ENCODE results near the gene DDX23. TPM values are rescaled to one million over a fixed set of nuclear protein-coding genes. Genes with fewer than 3 reads are reported as not detected.

The DDX23 gene
- total and polyA plus RNA-seq, 8 donors = 30.3 to 88.1 (median 57.2) TPM

DNA sequence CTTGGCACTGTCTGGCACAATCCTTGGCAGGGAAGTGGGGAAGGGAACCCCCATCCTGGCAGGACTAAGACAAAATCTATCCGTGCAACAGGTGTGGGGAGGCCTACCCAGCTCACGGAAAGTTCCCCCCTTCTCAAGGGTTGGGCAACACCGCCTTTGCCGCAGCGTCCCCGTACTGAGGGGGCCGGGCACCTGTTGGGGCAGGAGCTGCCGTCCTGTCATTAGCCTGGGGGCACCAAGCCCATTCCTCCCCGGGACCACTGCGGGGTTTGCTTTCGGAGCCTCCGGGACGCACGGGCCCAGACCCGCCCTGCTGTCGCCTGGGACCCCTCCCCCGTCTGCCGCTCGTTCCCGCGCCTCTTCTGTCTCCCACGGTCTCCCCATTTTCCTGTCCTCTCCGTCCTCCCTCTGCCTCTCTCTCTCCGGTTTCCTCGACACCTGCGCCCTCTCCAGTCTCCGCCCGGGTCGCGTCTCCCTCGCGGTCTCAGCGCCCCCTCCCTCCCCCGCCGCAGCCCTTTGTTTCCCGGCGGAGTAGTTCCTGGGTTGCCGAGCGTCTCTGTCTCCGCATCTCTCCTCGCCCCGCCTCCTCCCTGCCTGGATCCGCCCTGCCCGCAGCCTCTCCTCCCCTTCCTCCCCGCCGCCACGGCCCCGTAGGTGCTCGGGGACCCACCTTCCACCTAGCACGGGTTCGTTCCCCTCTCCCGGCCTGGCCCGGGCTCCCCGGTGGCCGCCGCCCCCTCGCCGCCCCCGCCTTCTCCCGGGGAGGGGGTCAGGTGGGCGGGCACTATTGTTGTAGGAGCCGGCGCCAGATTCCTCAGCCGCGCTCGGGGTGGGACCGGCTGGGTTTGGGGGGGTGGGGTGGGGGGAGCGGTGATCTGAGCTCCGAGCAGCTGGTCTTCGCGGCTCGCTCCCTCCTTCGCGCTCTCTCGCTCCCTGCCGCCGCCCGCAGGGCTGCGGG is 33.8 kb downstream of the DDX23 start, which contains the start of gene CACNB3:
TSS of gene CACNB3 (plus strand) at position 624 of the 958 bp plus-strand sequence. CDS start 434 bp downstream, outside the sequence.
- WGBS, 5 donors = 0 to 1% (median 1%) methylated on average over 43 to 79 of the region's 79 CpGs
- Histone ChIP-seq H3K9me3 (no peaks in the 10 kb centered on the region), H3K27ac (peak within 1 kb of the TSS in 4 of 5 donors; percentile 30 to 71 (median 48)), H3K4me3 (peak within 1 kb of the TSS; percentile 64 to 89 (median 82)), H3K27me3 (peaks cover 0 to 7% (median 0%) of the 10 kb centered on the region in 3 donors), H3K4me1 (peaks cover 26 to 55% (median 46%) of the 10 kb centered on the region in 4 donors), H3K36me3 (peaks cover 0 to 2% (median 0%) of the 10 kb centered on the region in 4 donors)
- intact Hi-C loops (cut with DNase I; ENCODE audit: low total_unique reads) = no loop called here
- peak; percentile 74 to 91 for DNase-seq
- TF ChIP-seq POLR2A (IDR thresholded peaks at IDR 0.05) (no peak), EP300 (IDR thresholded peaks at IDR 0.05) (no peak), POLR2AphosphoS5 (IDR thresholded peaks at IDR 0.05) (no peak)
- TF ChIP-seq, protein P1, sequence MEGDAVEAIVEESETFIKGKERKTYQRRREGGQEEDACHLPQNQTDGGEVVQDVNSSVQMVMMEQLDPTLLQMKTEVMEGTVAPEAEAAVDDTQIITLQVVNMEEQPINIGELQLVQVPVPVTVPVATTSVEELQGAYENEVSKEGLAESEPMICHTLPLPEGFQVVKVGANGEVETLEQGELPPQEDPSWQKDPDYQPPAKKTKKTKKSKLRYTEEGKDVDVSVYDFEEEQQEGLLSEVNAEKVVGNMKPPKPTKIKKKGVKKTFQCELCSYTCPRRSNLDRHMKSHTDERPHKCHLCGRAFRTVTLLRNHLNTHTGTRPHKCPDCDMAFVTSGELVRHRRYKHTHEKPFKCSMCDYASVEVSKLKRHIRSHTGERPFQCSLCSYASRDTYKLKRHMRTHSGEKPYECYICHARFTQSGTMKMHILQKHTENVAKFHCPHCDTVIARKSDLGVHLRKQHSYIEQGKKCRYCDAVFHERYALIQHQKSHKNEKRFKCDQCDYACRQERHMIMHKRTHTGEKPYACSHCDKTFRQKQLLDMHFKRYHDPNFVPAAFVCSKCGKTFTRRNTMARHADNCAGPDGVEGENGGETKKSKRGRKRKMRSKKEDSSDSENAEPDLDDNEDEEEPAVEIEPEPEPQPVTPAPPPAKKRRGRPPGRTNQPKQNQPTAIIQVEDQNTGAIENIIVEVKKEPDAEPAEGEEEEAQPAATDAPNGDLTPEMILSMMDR (IDR thresholded peaks at IDR 0.05) = no peak

DNA sequence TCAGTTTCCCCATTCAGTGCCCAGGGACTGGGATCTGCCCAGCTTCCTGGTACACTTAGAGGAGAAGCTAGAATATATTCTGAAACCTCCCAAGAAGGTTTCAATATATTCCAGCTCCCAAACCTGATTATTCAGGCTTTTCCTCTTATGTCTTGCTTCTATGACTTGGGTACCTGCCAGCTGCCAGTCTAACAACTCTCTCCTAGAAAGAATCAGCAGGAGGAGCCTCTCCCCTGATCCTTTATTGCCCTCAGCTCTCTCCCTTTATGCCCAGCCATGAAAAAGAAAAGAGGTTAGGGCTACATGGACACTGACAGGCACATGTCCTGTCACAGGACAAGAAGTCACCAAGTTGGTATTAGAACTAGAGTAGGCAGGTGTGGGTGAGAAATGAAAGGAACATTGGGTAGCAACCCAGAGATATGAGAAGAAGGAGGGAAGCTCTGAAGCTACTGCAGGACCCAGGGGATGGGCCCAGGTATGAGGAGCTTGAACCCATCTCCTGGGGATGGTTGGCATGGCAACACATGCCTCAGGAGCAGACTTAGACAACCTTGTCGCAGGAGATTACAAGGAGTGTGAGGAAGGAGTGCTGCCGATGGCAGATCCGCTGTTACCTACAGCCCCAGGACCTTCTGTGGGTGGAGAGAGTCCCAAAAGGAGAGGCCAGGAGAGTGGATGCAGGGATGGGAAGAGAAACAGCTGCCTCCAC is 35.7 kb downstream of the DDX23 start:
- Histone ChIP-seq H3K4me1 (peaks cover 36 to 74% (median 48%) of the 10 kb centered on the region in 4 donors), H3K36me3 (no peaks in the 10 kb centered on the region), H3K27me3 (peaks cover 0 to 7% (median 0%) of the 10 kb centered on the region in 3 donors), H3K4me3 (peak overlapping the region; percentile 79 to 85 (median 80)), H3K27ac (peak overlapping the region in 3 of 5 donors; percentile 89 to 93 (median 90)), H3K9me3 (no peaks in the 10 kb centered on the region)
- TF ChIP-seq POLR2AphosphoS5 (IDR thresholded peaks at IDR 0.05) (no peak), POLR2A (IDR thresholded peaks at IDR 0.05) (no peak), EP300 (IDR thresholded peaks at IDR 0.05) (no peak)
- TF ChIP-seq, protein P1 (IDR thresholded peaks at IDR 0.05) = no peak
- 84 to 89% (median 86%) methylated on average over 3 of the region's 3 CpGs for WGBS, 5 donors
- peak; percentile 40 to 58 for DNase-seq
- intact Hi-C loops (cut with DNase I; ENCODE audit: low total_unique reads) = no loop called here

DNA sequence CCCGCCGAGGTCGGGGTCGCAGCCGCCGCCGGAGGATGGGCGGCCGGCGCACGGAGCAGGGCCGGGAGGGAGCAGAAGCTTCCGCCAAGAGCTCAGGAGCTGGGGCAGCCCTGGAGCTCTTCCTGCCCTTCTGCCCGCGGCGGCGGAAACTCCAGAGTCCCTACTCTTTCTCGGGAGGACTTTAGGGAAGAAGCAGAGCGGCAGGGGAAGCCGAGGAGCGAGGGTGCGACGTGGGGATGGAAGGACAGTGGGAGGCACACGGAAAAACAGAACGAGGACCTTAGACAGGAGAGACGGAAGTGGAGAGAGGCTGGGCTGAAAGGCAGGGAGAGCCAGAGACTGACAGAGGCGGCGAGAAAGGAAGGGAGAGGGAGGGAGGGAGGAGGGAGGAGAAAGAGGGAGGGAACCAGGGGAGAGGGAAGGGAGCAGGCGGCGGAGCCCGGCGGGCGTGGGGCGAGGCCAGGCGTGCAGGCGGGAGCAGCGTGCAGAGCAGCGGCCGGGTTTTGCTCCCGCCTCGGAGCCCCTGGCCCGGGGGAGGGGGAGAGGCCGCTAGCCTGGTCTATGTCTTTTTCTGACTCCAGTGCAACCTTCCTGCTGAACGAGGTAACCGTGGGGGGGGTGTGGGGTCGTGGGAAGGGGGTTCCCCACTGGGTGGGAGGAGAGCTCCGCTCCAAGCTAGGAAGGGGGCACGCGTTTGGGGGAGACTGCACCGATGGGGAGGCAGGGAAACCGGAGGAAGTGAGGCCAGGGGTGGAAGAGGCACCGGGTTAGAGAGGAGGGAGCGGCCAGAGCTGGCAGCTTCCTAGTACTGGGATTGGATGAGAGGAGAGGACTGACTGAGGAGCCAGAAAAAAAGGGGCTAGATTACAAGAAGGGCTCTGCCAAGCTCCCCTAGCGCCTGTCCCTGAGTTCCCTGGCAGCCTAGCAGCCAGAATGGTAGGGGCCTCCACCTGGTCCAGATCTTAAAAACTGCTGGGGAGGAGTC is 36.5 kb downstream of the DDX23 start:
- peak overlapping the region; percentile 79 to 85 (median 80) for H3K4me3 ChIP-seq
- H3K4me1 ChIP-seq = peaks cover 44 to 82% (median 53%) of the 10 kb centered on the region in 4 donors
- DNase-seq = peak; percentile 84 to 96
- peak in 1 of 4 donors; percentile 47 for TF ChIP-seq POLR2A (IDR thresholded peaks at IDR 0.05)
- TF ChIP-seq, protein P1 (IDR thresholded peaks at IDR 0.05) = no peak
- peak in 2 of 3 donors; percentile 66 to 89 for TF ChIP-seq POLR2AphosphoS5 (IDR thresholded peaks at IDR 0.05)
- H3K36me3 ChIP-seq = no peaks in the 10 kb centered on the region
- 1 to 3% (median 1%) methylated on average over 43 to 54 of the region's 54 CpGs for WGBS, 5 donors
- no peaks in the 10 kb centered on the region for H3K9me3 ChIP-seq
- H3K27me3 ChIP-seq = peaks cover 0 to 7% (median 0%) of the 10 kb centered on the region in 3 donors
- intact Hi-C loops (cut with DNase I; ENCODE audit: low total_unique reads) = no loop called here
- H3K27ac ChIP-seq = peak overlapping the region; percentile 80 to 93 (median 89)
